ENCODE measurements around the gene CD69.

The CD69 gene

DNA sequence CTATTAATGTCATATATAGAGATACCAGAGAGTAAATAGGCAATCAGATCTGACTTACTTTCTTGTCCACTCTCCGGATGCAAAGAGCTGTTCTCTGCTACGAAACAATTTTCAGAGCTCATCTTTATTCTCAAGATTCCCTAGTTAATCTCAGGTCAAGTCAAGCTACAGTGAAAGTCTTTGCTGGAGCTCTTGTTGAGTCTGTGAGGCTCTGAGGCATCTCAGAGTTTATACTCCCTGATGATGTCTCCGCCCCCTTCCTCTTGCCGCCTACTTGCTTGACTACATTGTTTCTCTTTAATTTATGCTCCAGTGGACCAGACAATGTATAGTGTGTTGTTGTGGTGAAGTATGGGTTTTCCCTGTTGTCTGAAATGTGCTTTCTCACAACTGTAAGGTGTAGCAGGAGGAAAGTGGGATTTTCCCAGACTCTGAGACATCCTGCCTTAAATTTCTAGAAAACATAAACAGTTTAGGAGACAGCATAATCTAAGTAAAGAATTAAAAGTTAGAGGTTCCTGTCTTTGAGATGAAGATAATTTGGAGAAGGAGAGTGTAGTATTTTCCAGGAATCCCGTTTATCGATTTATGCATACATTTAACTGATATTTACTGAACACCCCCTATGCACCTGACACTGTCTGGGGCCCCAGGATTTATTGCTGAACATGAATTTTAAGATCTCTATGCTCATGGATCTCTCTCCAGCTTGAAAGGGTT is at the start of gene CD69:
Gene CD69 (minus strand): TSS at position 203 of the 720 bp plus-strand sequence. CDS start 81 bp downstream, at position 122.
- DNase-seq: peak; percentile 96 to 98

DNA sequence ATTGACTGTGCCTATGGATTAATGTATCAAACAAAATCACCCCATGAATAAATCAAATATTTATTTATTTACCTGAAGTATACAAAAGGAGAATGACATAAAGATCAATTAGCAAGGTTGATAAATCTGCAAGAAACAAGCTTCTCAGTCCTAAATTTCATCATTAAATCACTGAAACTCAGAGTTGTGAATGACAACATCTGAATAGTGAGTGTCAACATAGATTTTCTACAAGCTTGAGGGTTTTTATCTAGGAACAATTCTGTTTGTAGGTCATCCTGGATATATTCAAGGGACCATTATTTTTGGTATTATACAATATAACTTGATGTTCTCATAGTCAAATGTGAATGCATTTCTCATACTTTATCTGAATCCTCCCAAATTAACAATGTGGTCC is 49.2 kb upstream of the CD69 start:
- DNase-seq: no peak

GRCh38 chr12:9809338-9809737 is 48.6 kb upstream of the CD69 start:
- DNase-seq: no peak

- DNase-seq: no peak
Observed at GRCh38 chr12:9808504-9808903, 47.8 kb upstream of the CD69 start.

DNA sequence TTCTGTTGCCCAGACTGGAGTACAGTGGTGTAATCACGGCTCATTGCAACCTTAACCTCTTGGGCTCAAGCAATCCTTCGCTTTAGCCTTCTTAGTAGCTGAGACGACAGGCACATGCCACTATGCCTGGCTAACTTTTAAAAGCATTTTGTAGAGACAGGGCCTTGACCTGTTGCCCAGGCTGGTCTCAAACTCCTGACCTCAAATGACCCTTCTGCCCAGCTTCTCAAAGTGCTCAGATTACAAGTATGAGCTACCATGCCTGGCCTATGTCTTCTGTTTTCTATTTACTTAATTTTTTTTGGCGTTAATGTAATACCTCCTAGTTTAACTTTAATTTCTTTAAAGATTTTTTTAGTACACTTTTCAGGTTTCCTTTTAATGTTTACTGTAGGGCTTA is 46.0 kb upstream of the CD69 start:
- no peak for DNase-seq

- no peak for DNase-seq
Observed at GRCh38 chr12:9805883-9806282, 45.2 kb upstream of the CD69 start.

GRCh38 chr12:9799961-9800360 is 39.3 kb upstream of the CD69 start:
- DNase-seq: no peak

DNA sequence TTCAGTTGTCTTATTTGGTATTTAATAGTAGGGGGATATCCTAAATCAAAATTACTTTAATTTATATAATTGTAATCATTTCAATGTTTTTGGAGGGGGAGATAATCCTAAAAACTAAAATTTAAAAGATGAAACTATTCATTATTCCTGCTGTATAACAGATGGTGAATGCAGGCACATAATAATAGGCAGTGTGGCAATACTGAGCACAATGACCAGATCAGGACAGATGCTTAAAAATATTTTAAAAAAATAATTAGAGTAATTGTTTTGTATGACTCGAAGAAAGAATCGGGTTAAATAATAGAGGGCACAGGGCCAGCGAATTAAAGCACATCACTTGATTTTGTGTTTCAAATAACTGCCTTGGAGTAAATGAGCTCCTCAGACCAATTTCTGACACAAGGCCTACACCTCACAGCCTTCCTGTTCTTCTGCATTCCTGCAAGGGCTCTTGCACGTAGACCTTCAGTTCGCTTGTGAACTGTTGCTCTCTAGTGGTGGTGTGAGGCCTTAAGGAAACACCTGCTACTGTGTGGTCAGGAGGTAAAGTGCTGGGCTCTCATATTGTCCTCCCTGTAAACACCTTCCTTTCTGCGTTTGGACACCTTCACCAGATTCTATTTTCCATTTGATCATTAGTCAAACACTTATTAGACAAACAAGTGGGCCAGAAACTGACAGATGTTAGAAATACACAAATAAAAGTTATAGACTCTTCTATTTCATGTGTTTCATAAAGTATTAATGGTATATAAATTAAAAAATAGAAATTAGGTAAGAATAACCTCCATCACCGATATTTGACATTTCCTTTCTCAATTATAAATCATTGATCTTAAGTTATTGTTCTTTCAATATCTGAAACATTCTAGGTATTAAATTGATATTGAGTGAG is 37.3 kb upstream of the CD69 start:
- DNase-seq: peak; percentile 87 to 88

DNA sequence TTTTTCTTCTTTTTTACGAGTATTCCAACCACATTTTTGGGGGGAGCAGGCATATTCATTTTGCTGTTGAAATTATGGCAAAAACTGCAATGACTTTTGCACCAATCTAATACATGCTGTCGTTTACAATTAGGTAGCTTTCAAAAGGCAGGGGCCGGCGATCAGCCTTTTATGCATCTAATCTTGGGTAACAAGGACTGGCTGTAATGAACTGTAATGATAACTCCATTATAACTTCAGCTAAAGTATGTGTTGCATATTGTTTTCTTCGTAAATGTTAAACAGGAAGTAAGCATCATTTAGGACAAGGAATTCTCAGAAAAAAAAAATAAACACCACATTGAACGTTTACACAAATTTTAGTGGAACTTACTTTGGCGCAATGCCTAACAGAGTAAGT is 36.3 kb upstream of the CD69 start:
- peak in 1 of 2 donors; percentile 45 for DNase-seq

GRCh38 chr12:9796346-9796745 is 35.6 kb upstream of the CD69 start:
- DNase-seq: peak; percentile 49 to 89

DNA sequence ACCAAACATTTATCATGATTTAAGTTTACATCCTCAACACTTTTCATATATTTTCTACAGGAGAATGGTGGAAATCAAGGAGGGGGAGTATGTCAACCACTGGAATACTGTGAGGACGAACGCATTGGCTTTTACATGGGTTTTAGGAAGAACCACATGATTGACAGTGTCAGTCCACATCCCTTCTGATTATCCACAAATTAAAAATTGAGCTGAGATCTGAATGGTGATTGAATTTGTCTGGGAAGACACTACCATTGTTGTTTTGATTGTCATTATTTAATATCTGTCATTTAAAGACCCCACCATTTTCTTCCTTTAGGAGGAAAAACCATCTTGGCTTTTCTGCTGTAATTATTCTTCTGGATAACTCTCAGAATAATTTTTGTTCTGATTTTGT is 35.2 kb upstream of the CD69 start:
- no peak for DNase-seq

- DNase-seq: peak in 1 of 2 donors; percentile 57
Observed at GRCh38 chr12:9794484-9795093, 33.9 kb upstream of the CD69 start.

GRCh38 chr12:9793779-9794395 is 33.2 kb upstream of the CD69 start:
- DNase-seq: peak in 1 of 2 donors; percentile 82

DNA sequence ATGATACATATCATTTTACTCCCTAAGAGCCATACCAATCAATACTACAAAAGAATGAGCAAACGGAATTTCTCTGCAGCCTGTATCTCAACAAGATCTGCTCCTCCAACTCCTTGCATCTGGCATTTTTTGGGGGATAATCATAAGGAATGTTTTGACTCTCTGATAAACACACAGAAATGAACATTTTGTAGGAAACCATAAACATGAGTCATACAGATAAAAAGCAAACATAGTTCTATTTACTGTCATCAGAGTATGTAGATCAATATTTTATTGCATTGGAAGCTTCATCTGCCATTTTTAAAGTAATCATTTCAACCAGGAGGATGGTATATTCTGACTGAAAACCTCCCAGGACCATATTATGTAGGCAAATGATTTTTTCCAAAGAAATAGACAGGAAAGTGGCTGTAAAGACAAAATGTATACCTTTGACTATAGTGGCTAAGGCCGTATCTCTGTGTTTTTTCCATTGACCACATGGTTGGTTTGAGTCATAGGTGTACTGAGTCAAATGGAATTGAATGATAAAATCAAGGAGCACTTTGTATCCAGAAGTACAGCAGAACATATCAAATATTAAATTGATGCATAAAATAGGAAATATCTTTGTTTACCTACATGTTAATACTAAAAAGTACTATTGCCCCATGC is 32.4 kb upstream of the CD69 start:
- DNase-seq: no peak

- no peak for DNase-seq
Observed at GRCh38 chr12:9792185-9792900, 31.6 kb upstream of the CD69 start.

DNA sequence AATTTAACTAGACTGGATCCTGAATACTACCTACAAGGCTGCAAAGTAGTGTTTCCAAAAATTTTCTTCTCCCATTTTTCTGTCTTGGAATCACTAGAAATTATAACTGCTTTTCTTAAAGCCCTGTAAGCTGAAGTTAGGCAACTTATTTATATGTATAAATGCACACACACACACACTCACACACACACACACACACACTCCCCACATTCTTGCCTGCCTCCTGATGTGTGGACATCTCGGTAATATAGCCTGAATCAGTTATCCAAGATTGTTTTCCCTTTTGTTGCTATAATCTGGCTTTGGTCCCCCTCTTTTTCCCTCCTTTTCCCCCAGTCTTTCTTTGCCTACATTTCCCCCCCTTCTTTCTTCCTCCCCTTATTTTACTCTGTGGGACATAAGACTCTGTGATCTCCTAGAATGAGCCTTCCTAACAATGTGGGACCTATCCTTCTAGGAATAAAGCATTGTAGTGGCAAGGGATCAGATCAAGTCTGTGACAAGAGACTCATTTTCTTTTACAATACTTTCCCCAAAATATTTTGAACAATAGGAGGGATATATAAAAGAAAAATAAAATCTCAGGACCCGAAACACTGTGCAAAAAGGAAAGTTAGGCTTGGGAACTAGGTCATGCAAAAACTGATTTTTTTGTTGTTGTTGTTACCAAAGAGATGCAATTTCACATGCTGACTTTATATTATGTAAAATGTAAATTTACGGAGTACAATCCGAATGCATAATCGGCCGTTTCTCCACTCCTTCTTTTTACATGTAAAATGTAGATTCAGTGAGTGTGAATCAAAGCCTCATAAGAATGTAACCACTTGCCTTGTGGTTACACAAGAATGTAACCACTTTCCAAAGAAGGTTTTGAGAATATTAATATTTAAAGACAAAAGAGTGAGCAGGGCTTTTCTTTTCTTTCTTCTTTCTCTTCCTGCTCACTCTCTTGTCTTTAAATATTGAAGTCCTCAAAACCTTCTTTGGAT is 26.3 kb upstream of the CD69 start:
- DNase-seq: no peak

DNA sequence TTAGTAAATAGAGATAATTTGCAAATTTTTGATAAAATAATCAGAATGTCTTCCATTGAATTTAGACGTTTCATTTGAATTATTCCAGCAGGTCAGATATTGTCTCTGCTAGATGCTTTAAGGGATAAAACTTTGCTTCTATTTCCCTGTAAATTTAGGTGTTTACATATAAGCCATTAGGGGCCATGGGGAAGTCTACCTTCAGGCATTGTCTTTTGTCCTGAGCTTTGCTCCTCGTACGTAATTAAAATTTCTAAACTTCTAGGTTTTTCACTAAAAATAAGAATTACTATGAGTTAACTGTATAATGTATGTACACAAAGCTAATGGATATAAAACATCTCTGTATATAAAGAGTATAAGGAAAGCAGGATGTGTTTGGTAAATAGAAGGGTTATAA is 24.1 kb upstream of the CD69 start:
- DNase-seq: no peak

- no peak for DNase-seq
Observed at GRCh38 chr12:9784326-9784725, 23.6 kb upstream of the CD69 start.

GRCh38 chr12:9782547-9783382 is 22.1 kb upstream of the CD69 start:
- DNase-seq: no peak

DNA sequence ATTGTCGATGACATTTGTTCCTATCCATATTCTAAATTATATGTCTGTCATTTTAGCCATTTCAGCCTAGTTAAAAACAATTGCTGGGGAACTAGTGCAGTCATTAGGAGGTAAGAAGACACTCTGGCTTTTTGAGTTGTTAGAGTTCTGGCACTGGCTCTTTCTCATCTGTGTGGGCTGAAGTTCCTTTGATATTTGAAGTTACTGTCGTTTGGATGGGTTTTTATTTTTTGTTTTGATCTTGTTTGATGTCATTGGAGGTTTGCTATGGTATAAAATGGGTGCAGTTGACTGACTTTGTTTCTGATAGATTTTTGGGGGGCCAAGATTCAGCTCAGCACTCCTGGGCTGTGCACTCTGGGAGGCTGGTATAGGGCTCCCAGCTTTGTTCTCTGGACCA is 20.7 kb upstream of the CD69 start:
- no peak for DNase-seq
